Tibial nerve (tissue), 4 donors: ENCODE results near the gene LPA.

Experiments
- EP300 ChIP-seq, 2 donors: sonication (generic); formaldehyde crosslinking; IDR thresholded peaks; one replicate each; pipeline ENCODE4 v1.6.1; 2017; ENCODE audit warnings: antibody characterized with exemption in 2 of 2, mild to moderate bottlenecking in 1 of 2
- POLR2A ChIP-seq, 2 donors: fragments of 450-650 bp; IDR thresholded peaks; one replicate each; pipeline ENCODE4 v1.6.1; 2017; ENCODE audit warnings: antibody characterized with exemption in 2 of 2, mild to moderate bottlenecking in 2 of 2, moderate library complexity in 2 of 2
- TF ChIP-seq, protein P1 (sequence below), 5 experiments: fragments of 200-600 bp in 3 of 5; fragments of 450-650 bp in 2 of 5; sonication (generic) in 3 of 5; IDR thresholded peaks; one replicate each; pipeline ENCODE4 v1.5.1; 2016 to 2019; ENCODE audit warnings: antibody characterized with exemption in 5 of 5, mild to moderate bottlenecking in 3 of 5, moderate library complexity in 2 of 5

- TF ChIP-seq, protein P1, sequence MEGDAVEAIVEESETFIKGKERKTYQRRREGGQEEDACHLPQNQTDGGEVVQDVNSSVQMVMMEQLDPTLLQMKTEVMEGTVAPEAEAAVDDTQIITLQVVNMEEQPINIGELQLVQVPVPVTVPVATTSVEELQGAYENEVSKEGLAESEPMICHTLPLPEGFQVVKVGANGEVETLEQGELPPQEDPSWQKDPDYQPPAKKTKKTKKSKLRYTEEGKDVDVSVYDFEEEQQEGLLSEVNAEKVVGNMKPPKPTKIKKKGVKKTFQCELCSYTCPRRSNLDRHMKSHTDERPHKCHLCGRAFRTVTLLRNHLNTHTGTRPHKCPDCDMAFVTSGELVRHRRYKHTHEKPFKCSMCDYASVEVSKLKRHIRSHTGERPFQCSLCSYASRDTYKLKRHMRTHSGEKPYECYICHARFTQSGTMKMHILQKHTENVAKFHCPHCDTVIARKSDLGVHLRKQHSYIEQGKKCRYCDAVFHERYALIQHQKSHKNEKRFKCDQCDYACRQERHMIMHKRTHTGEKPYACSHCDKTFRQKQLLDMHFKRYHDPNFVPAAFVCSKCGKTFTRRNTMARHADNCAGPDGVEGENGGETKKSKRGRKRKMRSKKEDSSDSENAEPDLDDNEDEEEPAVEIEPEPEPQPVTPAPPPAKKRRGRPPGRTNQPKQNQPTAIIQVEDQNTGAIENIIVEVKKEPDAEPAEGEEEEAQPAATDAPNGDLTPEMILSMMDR (IDR thresholded peaks at IDR 0.05), result no peak
- TF ChIP-seq EP300 (IDR thresholded peaks at IDR 0.05), result no peak
- no peak for TF ChIP-seq POLR2A (IDR thresholded peaks at IDR 0.05)
Observed at GRCh38 chr6:160489091-160489490, 175.0 kb downstream of the LPA start.
